GM12892 (cell line): ENCODE data around the gene RASA3.

Experiments used
- POLR2A ChIP-seq: IDR thresholded peaks from 2 replicates; pipeline ENCODE4 v1.6.1; 2011; ENCODE audit warnings: low read depth, low read length, control low read depth
- POLR2AphosphoS5 ChIP-seq: IDR thresholded peaks from 2 replicates; pipeline ENCODE4 v1.6.1; 2011; ENCODE audit warnings: low read depth, low read length, control low read depth
- TAF1 ChIP-seq: IDR thresholded peaks from 2 replicates; pipeline ENCODE4 v1.6.1; 2011; ENCODE audit warnings: low read depth, mild to moderate bottlenecking, control low read depth, low read length, borderline replicate concordance

DNA sequence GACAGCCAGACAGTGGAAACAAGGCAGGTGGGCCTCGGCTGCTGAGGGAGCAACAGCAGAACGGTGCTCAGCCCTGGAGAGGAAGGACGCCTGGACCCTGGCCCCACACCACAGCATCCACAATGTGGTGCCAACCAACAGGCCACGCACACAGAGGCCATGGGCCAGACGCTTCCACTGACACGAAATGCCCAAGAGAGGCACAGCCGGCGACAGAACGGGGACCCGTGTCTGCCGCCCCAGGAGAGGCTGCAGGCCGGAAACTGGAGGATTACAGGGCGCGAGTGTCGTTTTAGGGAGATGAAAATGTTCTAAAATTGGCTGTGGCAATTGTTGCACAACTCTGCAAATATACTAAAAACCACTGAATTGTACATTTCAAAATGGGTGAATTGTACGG, 69.7 kb downstream of the RASA3 start:
- no peak for TF ChIP-seq POLR2A
- no peak for TF ChIP-seq POLR2AphosphoS5
- TF ChIP-seq TAF1: no peak
